Loucy (cell line): ENCODE data around the gene SLC25A13.

ENCODE experiments used
- EZH2phosphoT487 ChIP-seq: fragments of 200-600 bp; IDR thresholded peaks from 2 replicates; pipeline ENCODE4 v1.6.1; 2018; ENCODE audit warnings: antibody characterized with exemption, mild to moderate bottlenecking, moderate library complexity, borderline replicate concordance
- TF ChIP-seq, protein P1 (sequence below): fragments of 200-600 bp; sonication (generic); conservative IDR thresholded peaks from 2 replicates; pipeline ENCODE4 v1.5.1; 2014; ENCODE audit warnings: mild to moderate bottlenecking, antibody characterized with exemption, low read length

GRCh38 chr7:96184783-96185182 is 137.1 kb downstream of the SLC25A13 start:
- no peak for TF ChIP-seq EZH2phosphoT487
- TF ChIP-seq, protein P1, sequence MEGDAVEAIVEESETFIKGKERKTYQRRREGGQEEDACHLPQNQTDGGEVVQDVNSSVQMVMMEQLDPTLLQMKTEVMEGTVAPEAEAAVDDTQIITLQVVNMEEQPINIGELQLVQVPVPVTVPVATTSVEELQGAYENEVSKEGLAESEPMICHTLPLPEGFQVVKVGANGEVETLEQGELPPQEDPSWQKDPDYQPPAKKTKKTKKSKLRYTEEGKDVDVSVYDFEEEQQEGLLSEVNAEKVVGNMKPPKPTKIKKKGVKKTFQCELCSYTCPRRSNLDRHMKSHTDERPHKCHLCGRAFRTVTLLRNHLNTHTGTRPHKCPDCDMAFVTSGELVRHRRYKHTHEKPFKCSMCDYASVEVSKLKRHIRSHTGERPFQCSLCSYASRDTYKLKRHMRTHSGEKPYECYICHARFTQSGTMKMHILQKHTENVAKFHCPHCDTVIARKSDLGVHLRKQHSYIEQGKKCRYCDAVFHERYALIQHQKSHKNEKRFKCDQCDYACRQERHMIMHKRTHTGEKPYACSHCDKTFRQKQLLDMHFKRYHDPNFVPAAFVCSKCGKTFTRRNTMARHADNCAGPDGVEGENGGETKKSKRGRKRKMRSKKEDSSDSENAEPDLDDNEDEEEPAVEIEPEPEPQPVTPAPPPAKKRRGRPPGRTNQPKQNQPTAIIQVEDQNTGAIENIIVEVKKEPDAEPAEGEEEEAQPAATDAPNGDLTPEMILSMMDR = no peak
